Ovary (tissue), 3 donors: Measurements from ENCODE around the gene SPINK1.

ENCODE experiments used
- CTCF ChIP-seq, 3 donors: fragments of 450-650 bp in 2 of 3; fragments of 200-600 bp in 1 of 3; IDR thresholded peaks; one replicate each; pipeline versions ENCODE4 v1.5.1 to v1.8.0; 2016 to 2022; ENCODE audit warnings: antibody characterized with exemption in 3 of 3, mild to moderate bottlenecking in 1 of 3
- POLR2A ChIP-seq: fragments of 450-650 bp; IDR thresholded peaks from one replicate; pipeline ENCODE4 v1.6.1; 2017; ENCODE audit warnings: antibody characterized with exemption, mild to moderate bottlenecking, moderate library complexity
- donor health status: DM: no; HTN: no; CAD: no.

GRCh38 chr5:147776989-147777388 lies 54.5 kb downstream of the SPINK1 start:
- no peak for TF ChIP-seq CTCF (IDR thresholded peaks at IDR 0.05)
- TF ChIP-seq POLR2A: no peak
